ENCODE results near the gene HLA-DOB. TPM values are rescaled to one million over a fixed set of nuclear protein-coding genes. Genes with fewer than 3 reads are reported as not detected.

The HLA-DOB gene
- total and polyA plus RNA-seq, 2 of the 13 experiments (the other 11 are each of a cell fraction or from before 2014, with no cell fraction given), result not detected

DNA sequence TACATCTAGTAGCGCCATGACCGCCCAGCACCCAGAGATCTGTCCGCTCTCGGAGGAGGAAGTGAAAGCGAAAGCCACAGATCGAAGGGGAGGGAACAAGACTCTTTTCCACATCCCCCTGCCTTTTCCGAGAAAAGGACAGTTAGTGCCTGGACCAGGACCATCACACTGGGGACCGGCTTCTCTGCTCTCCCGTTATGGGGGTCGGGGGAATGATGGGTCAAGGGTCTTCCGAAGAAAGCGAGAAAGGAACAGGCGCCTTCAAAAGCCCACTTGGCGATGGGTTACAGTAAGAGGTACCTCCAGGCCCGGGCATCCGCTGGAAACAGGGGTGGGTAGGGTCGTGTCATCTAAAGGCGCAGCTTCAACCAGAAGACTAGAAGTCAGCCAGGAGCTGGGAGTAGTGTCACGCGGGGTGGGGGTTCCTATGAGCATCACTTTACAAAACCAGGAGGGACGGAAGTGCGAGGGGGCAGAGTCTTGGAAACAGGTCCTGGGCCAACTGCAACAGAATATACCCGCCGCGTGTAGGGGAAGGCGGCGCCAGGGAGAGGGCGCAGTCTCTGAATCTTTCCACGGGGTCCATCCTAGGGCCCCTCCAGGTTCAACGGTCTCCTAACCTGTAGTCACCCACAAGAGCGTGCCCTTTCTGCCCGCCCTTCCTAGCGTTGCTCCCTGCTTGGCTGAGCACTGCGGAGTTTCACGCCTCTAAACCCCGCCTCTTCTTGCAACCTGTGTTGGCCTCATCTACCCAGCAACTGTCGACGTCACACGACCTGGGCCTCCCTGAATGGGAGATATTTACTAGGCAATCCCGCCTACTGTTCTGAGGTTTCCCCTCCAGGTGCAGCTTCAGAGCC lies 27.4 kb upstream of the HLA-DOB start, which contains the start of gene PSMB8 (continued):
- TF ChIP-seq ZNF10 (CRISPR knock-in tag; IDR thresholded peaks at IDR 0.05; ENCODE audit: borderline replicate concordance, low read depth) (no peak), ZNF589 (CRISPR knock-in tag; conservative IDR thresholded peaks at IDR 0.05) (no peak), SIN3B (IDR thresholded peaks at IDR 0.05; ENCODE audit: low read length) (no peak), GATAD2A (CRISPR knock-in tag; IDR thresholded peaks at IDR 0.05) (no peak), MIER2 (CRISPR knock-in tag; IDR thresholded peaks at IDR 0.05) (no peak), FOXJ3 (CRISPR knock-in tag; IDR thresholded peaks at IDR 0.05; ENCODE audit: borderline replicate concordance) (no peak), TCF7L2 (IDR thresholded peaks at IDR 0.05; ENCODE audit: low read depth, low read length) (no peak), ZNF674 (CRISPR knock-in tag; IDR thresholded peaks at IDR 0.05; ENCODE audit: low read depth) (no peak), ZNF709 (CRISPR knock-in tag; IDR thresholded peaks at IDR 0.05) (no peak), RXRA (CRISPR knock-in tag; IDR thresholded peaks at IDR 0.05) (peak; percentile 43; the same call in 1 of the 2 replicates), ZFP62 (CRISPR knock-in tag; IDR thresholded peaks at IDR 0.05) (no peak), PHF8 (CRISPR knock-in tag; IDR thresholded peaks at IDR 0.05) (peak; percentile 42; the same call in 1 of the 2 replicates), HNRNPK (IDR thresholded peaks at IDR 0.05; ENCODE audit: low read depth, low read length, poor library complexity, severe bottlenecking) (no peak), ZNF605 (CRISPR knock-in tag; IDR thresholded peaks at IDR 0.05) (no peak; the same call in none of the 2 replicates), RFX5 (IDR thresholded peaks at IDR 0.05; ENCODE audit: low read depth, low read length) (peak; percentile 100), ZNF333 (CRISPR knock-in tag; IDR thresholded peaks at IDR 0.05; ENCODE audit: borderline replicate concordance) (no peak; the same call in 1 of the 2 replicates), CHD2 (IDR thresholded peaks at IDR 0.05; ENCODE audit: low read depth, low read length) (no peak), ZNF296 (CRISPR knock-in tag; conservative IDR thresholded peaks at IDR 0.05) (no peak), ZNF12 (CRISPR knock-in tag; IDR thresholded peaks at IDR 0.05) (no peak), KDM1A (CRISPR knock-in tag; IDR thresholded peaks at IDR 0.05) (no peak)
- TF ChIP-seq, protein P1, sequence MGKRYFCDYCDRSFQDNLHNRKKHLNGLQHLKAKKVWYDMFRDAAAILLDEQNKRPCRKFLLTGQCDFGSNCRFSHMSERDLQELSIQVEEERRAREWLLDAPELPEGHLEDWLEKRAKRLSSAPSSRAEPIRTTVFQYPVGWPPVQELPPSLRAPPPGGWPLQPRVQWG (CRISPR knock-in tag; IDR thresholded peaks at IDR 0.05; ENCODE audit: borderline replicate concordance, low read depth), result no peak
- TF ChIP-seq, protein P2, sequence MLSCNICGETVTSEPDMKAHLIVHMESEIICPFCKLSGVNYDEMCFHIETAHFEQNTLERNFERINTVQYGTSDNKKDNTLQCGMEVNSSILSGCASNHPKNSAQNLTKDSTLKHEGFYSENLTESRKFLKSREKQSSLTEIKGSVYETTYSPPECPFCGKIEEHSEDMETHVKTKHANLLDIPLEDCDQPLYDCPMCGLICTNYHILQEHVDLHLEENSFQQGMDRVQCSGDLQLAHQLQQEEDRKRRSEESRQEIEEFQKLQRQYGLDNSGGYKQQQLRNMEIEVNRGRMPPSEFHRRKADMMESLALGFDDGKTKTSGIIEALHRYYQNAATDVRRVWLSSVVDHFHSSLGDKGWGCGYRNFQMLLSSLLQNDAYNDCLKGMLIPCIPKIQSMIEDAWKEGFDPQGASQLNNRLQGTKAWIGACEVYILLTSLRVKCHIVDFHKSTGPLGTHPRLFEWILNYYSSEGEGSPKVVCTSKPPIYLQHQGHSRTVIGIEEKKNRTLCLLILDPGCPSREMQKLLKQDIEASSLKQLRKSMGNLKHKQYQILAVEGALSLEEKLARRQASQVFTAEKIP (CRISPR knock-in tag; IDR thresholded peaks at IDR 0.05; ENCODE audit: borderline replicate concordance), result no peak
- TF ChIP-seq, protein P3, sequence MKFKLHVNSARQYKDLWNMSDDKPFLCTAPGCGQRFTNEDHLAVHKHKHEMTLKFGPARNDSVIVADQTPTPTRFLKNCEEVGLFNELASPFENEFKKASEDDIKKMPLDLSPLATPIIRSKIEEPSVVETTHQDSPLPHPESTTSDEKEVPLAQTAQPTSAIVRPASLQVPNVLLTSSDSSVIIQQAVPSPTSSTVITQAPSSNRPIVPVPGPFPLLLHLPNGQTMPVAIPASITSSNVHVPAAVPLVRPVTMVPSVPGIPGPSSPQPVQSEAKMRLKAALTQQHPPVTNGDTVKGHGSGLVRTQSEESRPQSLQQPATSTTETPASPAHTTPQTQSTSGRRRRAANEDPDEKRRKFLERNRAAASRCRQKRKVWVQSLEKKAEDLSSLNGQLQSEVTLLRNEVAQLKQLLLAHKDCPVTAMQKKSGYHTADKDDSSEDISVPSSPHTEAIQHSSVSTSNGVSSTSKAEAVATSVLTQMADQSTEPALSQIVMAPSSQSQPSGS (CRISPR knock-in tag; IDR thresholded peaks at IDR 0.05), result 0 out of 2 replicates have a peak, but pooled peaks have one; percentile 15
- TF ChIP-seq, protein P4, sequence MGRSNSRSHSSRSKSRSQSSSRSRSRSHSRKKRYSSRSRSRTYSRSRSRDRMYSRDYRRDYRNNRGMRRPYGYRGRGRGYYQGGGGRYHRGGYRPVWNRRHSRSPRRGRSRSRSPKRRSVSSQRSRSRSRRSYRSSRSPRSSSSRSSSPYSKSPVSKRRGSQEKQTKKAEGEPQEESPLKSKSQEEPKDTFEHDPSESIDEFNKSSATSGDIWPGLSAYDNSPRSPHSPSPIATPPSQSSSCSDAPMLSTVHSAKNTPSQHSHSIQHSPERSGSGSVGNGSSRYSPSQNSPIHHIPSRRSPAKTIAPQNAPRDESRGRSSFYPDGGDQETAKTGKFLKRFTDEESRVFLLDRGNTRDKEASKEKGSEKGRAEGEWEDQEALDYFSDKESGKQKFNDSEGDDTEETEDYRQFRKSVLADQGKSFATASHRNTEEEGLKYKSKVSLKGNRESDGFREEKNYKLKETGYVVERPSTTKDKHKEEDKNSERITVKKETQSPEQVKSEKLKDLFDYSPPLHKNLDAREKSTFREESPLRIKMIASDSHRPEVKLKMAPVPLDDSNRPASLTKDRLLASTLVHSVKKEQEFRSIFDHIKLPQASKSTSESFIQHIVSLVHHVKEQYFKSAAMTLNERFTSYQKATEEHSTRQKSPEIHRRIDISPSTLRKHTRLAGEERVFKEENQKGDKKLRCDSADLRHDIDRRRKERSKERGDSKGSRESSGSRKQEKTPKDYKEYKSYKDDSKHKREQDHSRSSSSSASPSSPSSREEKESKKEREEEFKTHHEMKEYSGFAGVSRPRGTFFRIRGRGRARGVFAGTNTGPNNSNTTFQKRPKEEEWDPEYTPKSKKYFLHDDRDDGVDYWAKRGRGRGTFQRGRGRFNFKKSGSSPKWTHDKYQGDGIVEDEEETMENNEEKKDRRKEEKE (IDR thresholded peaks at IDR 0.05), result no peak
- TF ChIP-seq, protein P5, sequence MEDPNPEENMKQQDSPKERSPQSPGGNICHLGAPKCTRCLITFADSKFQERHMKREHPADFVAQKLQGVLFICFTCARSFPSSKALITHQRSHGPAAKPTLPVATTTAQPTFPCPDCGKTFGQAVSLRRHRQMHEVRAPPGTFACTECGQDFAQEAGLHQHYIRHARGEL (CRISPR knock-in tag; IDR thresholded peaks at IDR 0.05), result no peak

Measured in HepG2 (cell line).